Measurements from ENCODE around the gene CYP2E1.

Gene CYP2E1

GRCh38 chr10:133544506-133544905, 17.3 kb downstream of the CYP2E1 start:
- FAIRE-seq (no peak), DNase-seq (ENCODE audit: insufficient read length, low spot score) (no peak)
- TF ChIP-seq SPI1 (IDR thresholded peaks at IDR 0.05; ENCODE audit: low read depth, low read length) (no peak), POLR2A (IDR thresholded peaks at IDR 0.05; ENCODE audit: low read depth, low read length) (no peak), POLR2AphosphoS5 (IDR thresholded peaks at IDR 0.05; ENCODE audit: low read depth, low read length) (no peak), POU2F2 (IDR thresholded peaks at IDR 0.05; ENCODE audit: low read depth, low read length) (no peak), TAF1 (IDR thresholded peaks at IDR 0.05; ENCODE audit: low read depth, low read length) (no peak), PAX5 (IDR thresholded peaks at IDR 0.05; ENCODE audit: insufficient read depth, low read length, severe bottlenecking) (no peak)

- no peak for TF ChIP-seq PAX5 (IDR thresholded peaks at IDR 0.05; ENCODE audit: insufficient read depth, low read length, severe bottlenecking)
- no peak for TF ChIP-seq POLR2A (IDR thresholded peaks at IDR 0.05; ENCODE audit: low read depth, low read length)
- TF ChIP-seq POU2F2 (IDR thresholded peaks at IDR 0.05; ENCODE audit: low read depth, low read length) = no peak
- no peak for TF ChIP-seq TAF1 (IDR thresholded peaks at IDR 0.05; ENCODE audit: low read depth, low read length)
- TF ChIP-seq POLR2AphosphoS5 (IDR thresholded peaks at IDR 0.05; ENCODE audit: low read depth, low read length) = no peak
- TF ChIP-seq SPI1 (IDR thresholded peaks at IDR 0.05; ENCODE audit: low read depth, low read length) = no peak
- DNase-seq (ENCODE audit: insufficient read length, low spot score) = no peak
- no peak for FAIRE-seq
Measured at GRCh38 chr10:133554600-133554999, 27.4 kb downstream of the CYP2E1 start.

GRCh38 chr10:133555521-133555920, 28.4 kb downstream of the CYP2E1 start:
- FAIRE-seq = no peak

GRCh38 chr10:133557381-133557780, 30.2 kb downstream of the CYP2E1 start:
- TF ChIP-seq POLR2AphosphoS5 (IDR thresholded peaks at IDR 0.05; ENCODE audit: low read depth, low read length) = no peak
- FAIRE-seq (no peak), DNase-seq (ENCODE audit: insufficient read length, low spot score) (no peak)

More at GRCh38 chr10:133555521-133555920, 28.4 kb downstream of the CYP2E1 start:
- DNase-seq (ENCODE audit: insufficient read length, low spot score) = no peak
- no peak for TF ChIP-seq PAX5 (IDR thresholded peaks at IDR 0.05; ENCODE audit: insufficient read depth, low read length, severe bottlenecking)
- TF ChIP-seq TAF1 (IDR thresholded peaks at IDR 0.05; ENCODE audit: low read depth, low read length) = no peak
- no peak for TF ChIP-seq POLR2A (IDR thresholded peaks at IDR 0.05; ENCODE audit: low read depth, low read length)
- no peak for TF ChIP-seq SPI1 (IDR thresholded peaks at IDR 0.05; ENCODE audit: low read depth, low read length)
- TF ChIP-seq POU2F2 (IDR thresholded peaks at IDR 0.05; ENCODE audit: low read depth, low read length) = no peak
- no peak for TF ChIP-seq POLR2AphosphoS5 (IDR thresholded peaks at IDR 0.05; ENCODE audit: low read depth, low read length)

GRCh38 chr10:133559216-133559615, 32.1 kb downstream of the CYP2E1 start:
- FAIRE-seq = no peak
- DNase-seq (ENCODE audit: insufficient read length, low spot score) = no peak
- TF ChIP-seq PAX5 (IDR thresholded peaks at IDR 0.05; ENCODE audit: insufficient read depth, low read length, severe bottlenecking) = no peak
- TF ChIP-seq TAF1 (IDR thresholded peaks at IDR 0.05; ENCODE audit: low read depth, low read length) = no peak
- TF ChIP-seq POU2F2 (IDR thresholded peaks at IDR 0.05; ENCODE audit: low read depth, low read length) = no peak
- TF ChIP-seq POLR2A (IDR thresholded peaks at IDR 0.05; ENCODE audit: low read depth, low read length) = no peak
- no peak for TF ChIP-seq SPI1 (IDR thresholded peaks at IDR 0.05; ENCODE audit: low read depth, low read length)
- no peak for TF ChIP-seq POLR2AphosphoS5 (IDR thresholded peaks at IDR 0.05; ENCODE audit: low read depth, low read length)

DNA sequence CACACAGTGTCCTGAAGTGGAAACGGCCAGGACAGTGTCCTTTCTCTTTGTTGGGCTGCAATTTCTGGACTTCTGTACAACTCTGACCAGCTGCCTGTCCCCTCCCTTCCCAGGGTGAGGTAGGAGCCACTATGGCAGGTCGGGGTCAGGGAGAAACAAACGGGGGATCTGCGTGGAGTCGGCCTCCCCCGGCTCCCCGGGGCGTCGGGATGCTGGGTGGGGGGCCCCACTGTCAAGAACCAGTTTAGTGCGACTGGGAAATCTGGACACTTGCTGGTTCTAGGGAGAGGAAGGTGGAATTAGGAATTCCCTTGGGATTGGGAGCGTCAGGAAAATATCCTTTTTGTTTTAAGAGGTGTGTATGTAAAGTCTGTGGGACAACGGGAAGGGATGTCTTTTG, 37.7 kb downstream of the CYP2E1 start:
- DNase-seq (ENCODE audit: insufficient read length, low spot score) = no peak
- FAIRE-seq = no peak
- TF ChIP-seq POU2F2 (IDR thresholded peaks at IDR 0.05; ENCODE audit: low read depth, low read length) = no peak
- TF ChIP-seq POLR2AphosphoS5 (IDR thresholded peaks at IDR 0.05; ENCODE audit: low read depth, low read length) = no peak
- TF ChIP-seq SPI1 (IDR thresholded peaks at IDR 0.05; ENCODE audit: low read depth, low read length) = no peak
- TF ChIP-seq TAF1 (IDR thresholded peaks at IDR 0.05; ENCODE audit: low read depth, low read length) = no peak
- TF ChIP-seq POLR2A (IDR thresholded peaks at IDR 0.05; ENCODE audit: low read depth, low read length) = no peak
- TF ChIP-seq PAX5 (IDR thresholded peaks at IDR 0.05; ENCODE audit: insufficient read depth, low read length, severe bottlenecking) = no peak

DNA sequence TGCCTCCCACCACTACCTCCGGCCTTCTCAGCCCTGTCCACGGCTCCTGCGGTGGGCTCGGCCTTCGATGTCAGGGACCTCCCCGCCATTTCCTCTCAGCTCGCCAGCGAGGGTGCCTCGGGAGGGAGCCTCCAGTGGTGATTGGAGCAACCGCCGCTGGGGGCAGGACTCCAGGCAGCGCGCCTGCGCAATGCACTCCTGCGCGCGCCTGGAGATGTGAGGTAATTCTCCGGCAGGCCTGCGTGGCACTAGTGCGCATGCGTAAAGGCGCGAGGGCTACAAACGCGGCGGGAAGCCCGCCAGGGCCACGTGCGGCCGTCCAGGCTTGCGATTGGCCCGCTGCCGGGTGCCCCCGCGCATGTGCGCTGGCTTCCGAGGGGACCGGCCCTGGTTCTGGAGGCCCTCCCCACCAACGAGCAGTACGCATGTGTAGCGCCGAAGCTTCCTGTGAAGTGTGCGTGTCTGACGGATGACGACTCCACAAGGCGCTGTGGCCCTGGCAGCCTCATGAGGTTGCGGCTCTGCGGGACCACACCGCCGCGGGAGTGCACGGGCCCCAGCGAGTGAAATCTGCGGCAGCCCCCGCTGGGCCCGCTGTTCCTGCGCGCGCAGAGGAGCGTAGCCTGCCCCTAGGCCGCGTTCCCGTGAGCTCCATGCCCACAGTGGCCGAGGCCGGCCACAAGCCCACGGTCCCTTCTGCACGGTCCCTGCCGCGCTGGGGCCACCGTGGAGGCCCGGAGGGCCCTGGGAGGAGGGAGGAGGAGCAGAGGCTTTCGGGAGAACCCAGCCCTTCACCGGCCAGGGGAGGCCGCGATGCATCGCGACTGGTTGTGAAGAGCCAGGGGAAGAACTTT, 38.5 kb downstream of the CYP2E1 start, which contains the start of gene SYCE1:
SYCE1 (minus strand) TSS at position 143 of the 854 bp plus-strand sequence; CDS start at position 89, 54 bp downstream.
- no peak for TF ChIP-seq SPI1 (IDR thresholded peaks at IDR 0.05; ENCODE audit: low read depth, low read length)
- TF ChIP-seq POLR2AphosphoS5 (IDR thresholded peaks at IDR 0.05; ENCODE audit: low read depth, low read length) = no peak
- no peak for TF ChIP-seq PAX5 (IDR thresholded peaks at IDR 0.05; ENCODE audit: insufficient read depth, low read length, severe bottlenecking)
- TF ChIP-seq POU2F2 (IDR thresholded peaks at IDR 0.05; ENCODE audit: low read depth, low read length) = no peak
- TF ChIP-seq TAF1 (IDR thresholded peaks at IDR 0.05; ENCODE audit: low read depth, low read length) = no peak
- no peak for TF ChIP-seq POLR2A (IDR thresholded peaks at IDR 0.05; ENCODE audit: low read depth, low read length)
- DNase-seq (ENCODE audit: insufficient read length, low spot score) (no peak), FAIRE-seq (no peak)

DNA sequence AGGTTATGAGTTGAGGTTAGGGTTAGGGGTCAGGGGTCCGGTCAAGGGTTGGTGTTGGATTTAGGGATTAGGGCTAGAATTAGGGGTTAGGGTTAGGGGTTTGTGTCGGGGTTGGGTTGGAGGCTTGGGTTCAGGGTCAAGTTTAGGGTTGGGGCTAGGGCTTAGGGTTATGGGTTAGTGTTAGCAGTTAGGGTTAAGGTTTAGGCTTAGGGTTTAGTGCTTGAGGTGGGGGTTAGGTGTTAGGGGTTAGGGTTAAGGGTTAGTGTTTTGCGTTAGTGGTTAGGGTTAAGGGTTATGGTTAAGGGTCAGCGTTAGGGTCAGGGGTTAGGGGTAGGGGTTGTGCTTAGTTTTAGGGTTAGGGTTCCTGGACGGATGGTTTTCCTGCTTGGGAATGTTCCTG, 40.0 kb downstream of the CYP2E1 start:
- FAIRE-seq (no peak), DNase-seq (ENCODE audit: insufficient read length, low spot score) (no peak)
- TF ChIP-seq TAF1 (IDR thresholded peaks at IDR 0.05; ENCODE audit: low read depth, low read length) (no peak), POU2F2 (IDR thresholded peaks at IDR 0.05; ENCODE audit: low read depth, low read length) (no peak), POLR2AphosphoS5 (IDR thresholded peaks at IDR 0.05; ENCODE audit: low read depth, low read length) (no peak)

GRCh38 chr10:133567609-133568286, 40.6 kb downstream of the CYP2E1 start:
- DNase-seq (ENCODE audit: insufficient read length, low spot score) (no peak), FAIRE-seq (no peak)
- no peak for TF ChIP-seq POLR2A (IDR thresholded peaks at IDR 0.05; ENCODE audit: low read depth, low read length)
- TF ChIP-seq PAX5 (IDR thresholded peaks at IDR 0.05; ENCODE audit: insufficient read depth, low read length, severe bottlenecking) = no peak
- TF ChIP-seq SPI1 (IDR thresholded peaks at IDR 0.05; ENCODE audit: low read depth, low read length) = no peak
- TF ChIP-seq POLR2AphosphoS5 (IDR thresholded peaks at IDR 0.05; ENCODE audit: low read depth, low read length) = no peak
- no peak for TF ChIP-seq POU2F2 (IDR thresholded peaks at IDR 0.05; ENCODE audit: low read depth, low read length)
- TF ChIP-seq TAF1 (IDR thresholded peaks at IDR 0.05; ENCODE audit: low read depth, low read length) = no peak

All from GM12891 (cell line).